SK-N-MC (cell line): ENCODE results near the gene VMP1.

Experiments
- EZH2 ChIP-seq: fragments of 200-600 bp; sonication (generic); IDR thresholded peaks from one replicate; pipeline ENCODE4 v1.6.1; 2017; ENCODE audit warnings: antibody characterized with exemption
- FOXP2 ChIP-seq: optimal IDR thresholded peaks from 2 replicates; pipeline ENCODE3; 2011; ENCODE audit warnings: mild to moderate bottlenecking, moderate library complexity; ENCODE audit not compliant: insufficient read depth; ENCODE audit errors: extremely low read length, control extremely low read depth
- POLR2AphosphoS5 ChIP-seq: IDR thresholded peaks from 2 replicates; pipeline ENCODE4 v1.6.1; 2012; ENCODE audit warnings: mild to moderate bottlenecking, low read depth, low read length, borderline replicate concordance

DNA sequence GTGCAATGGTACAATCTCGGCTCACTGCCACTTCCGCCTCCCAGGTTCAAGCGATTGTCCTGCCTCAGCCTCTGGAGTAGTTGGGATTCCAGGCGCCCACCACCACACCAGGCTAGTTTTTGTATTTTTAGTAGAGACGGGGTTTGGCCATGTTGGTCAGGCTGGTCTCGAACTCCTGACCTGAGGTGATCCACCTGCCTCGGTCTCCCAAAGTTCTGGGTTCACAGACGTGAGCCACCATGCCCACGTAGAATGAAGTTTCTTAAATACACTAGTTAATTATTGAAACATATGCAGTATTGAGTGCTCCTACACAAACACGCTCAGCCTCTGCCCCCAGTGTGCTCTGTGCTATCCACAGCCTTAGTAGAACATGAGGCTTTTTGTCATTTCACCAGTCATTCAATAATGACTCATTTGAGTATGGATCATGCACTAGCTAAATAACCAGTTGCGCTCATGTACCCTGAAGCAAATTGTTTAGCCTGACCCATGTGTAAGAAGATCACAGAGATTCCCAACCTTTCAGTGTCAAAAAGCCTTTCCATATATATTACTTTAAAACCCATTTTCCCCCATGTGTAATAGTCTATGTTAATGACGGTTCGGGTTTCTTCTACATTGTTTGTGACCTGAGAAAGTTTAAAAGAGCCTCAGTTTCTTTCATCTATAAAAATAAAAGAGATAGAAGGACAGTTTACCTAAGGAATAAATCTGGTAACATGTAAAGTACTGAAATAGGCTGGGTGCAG, 135.6 kb downstream of the VMP1 start:
- TF ChIP-seq EZH2 = no peak
- TF ChIP-seq POLR2AphosphoS5 = no peak
- no peak for TF ChIP-seq FOXP2
